Panc1 (cell line): Measurements from ENCODE around the gene HPDL. TPM values are rescaled to one million over a fixed set of nuclear protein-coding genes. Genes with fewer than 3 reads are reported as not detected.

Experiments
- ATAC-seq: fragments of 200-7000 bp; cut with Tn5 transposase; 2 replicates; pipeline ENCODE4 v1.9.1; 2020; ENCODE audit warnings: mild to moderate bottlenecking, moderate library complexity
- BruUV-seq: library from RNA; stranded (reverse); fragments of 400-500 nt; replicated peaks from 2 replicates; lab custom pipeline; 2021; lab: Mats Ljungman, UMichigan
- CTCF ChIA-PET: fragments of 300-600 bp; sonication (Branson Sonifier 250); formaldehyde crosslinking; loops from one replicate; lab custom pipeline; 2022; ENCODE audit warnings: antibody characterized with exemption; lab: Charles Lee
- POLR2A ChIA-PET: fragments of 300-600 bp; sonication (Branson Sonifier 250); formaldehyde crosslinking; loops from one replicate; lab custom pipeline; 2022; ENCODE audit warnings: antibody characterized with exemption; lab: Charles Lee
- DNase-seq: peaks from one replicate; pipeline ENCODE4 v3.0.0-alpha.2; 2010; ENCODE audit warnings: low read depth, low spot score
- H3K27ac ChIP-seq: 2 replicates; pipeline ENCODE4 v1.5.1; 2011; ENCODE audit warnings: mild to moderate bottlenecking, low read length, inconsistent platforms
- H3K27me3 ChIP-seq: fragments of 200-500 bp; sonication (Bioruptor generic); 2 replicates; pipeline ENCODE4 v1.6.0; 2014; ENCODE audit warnings: low read length, inconsistent platforms; ENCODE audit not compliant: control insufficient read depth, insufficient read depth
- H3K36me3 ChIP-seq: fragments of 200-500 bp; sonication (Bioruptor generic); 2 replicates; pipeline ENCODE4 v1.5.1; 2014; ENCODE audit warnings: inconsistent platforms, mild to moderate bottlenecking, low read length, moderate library complexity; ENCODE audit not compliant: control insufficient read depth, insufficient read depth
- H3K4me1 ChIP-seq: 2 replicates; pipeline ENCODE4 v1.5.1; 2011; ENCODE audit warnings: inconsistent platforms, mild to moderate bottlenecking, low read length, moderate library complexity; ENCODE audit not compliant: control insufficient read depth, insufficient read depth
- H3K4me3 ChIP-seq, 2 experiments: 2 replicates each; pipeline ENCODE4 v1.5.1; 2011 to 2012; ENCODE audit warnings: low read depth in 2 of 2, low read length in 2 of 2, mild to moderate bottlenecking in 2 of 2, inconsistent platforms in 1 of 2, moderate library complexity in 1 of 2
- H3K9me3 ChIP-seq: fragments of 200-500 bp; sonication (Bioruptor generic); 2 replicates; pipeline ENCODE4 v1.5.1; 2014; ENCODE audit warnings: low read depth, mild to moderate bottlenecking, inconsistent platforms, low read length, moderate library complexity; ENCODE audit not compliant: control insufficient read depth, insufficient read depth
- CTCF ChIP-seq: fragments of 450-650 bp; IDR thresholded peaks from 2 replicates; pipeline ENCODE4 v1.5.1; 2017; ENCODE audit warnings: mild to moderate bottlenecking
- POLR2AphosphoS5 ChIP-seq: IDR thresholded peaks from 2 replicates; pipeline ENCODE4 v1.6.1; 2012; ENCODE audit warnings: mild to moderate bottlenecking, low read depth, low read length, moderate library complexity
- REST ChIP-seq, 2 experiments: IDR thresholded peaks; 2 replicates each; pipeline ENCODE4 v1.6.1; 2011 to 2012; ENCODE audit warnings: low read depth in 2 of 2, control low read depth in 1 of 2, low read length in 1 of 2, mild to moderate bottlenecking in 1 of 2, moderate library complexity in 1 of 2; ENCODE audit not compliant: insufficient read depth in 1 of 2
- SIN3A ChIP-seq: IDR thresholded peaks from 2 replicates; pipeline ENCODE4 v1.6.1; 2012; ENCODE audit warnings: low read depth, mild to moderate bottlenecking, low read length, moderate library complexity, borderline replicate concordance; ENCODE audit not compliant: insufficient read depth
- TCF7L2 ChIP-seq: IDR thresholded peaks from 2 replicates; pipeline ENCODE4 v1.6.1; 2011; ENCODE audit warnings: mild to moderate bottlenecking, low read depth, low read length, inconsistent platforms
- in situ Hi-C: cut with HindIII; loops from 2 replicates; pipeline ENCODE4 v1.10.0; 2016; ENCODE audit warnings: low sequenced_read_pairs, low pct_unique_long_range_greater_than_20kb
- intact Hi-C: fragments of 100-400 bp; cut with micrococcal nuclease; formaldehyde crosslinking; loops from one replicate; pipeline ENCODE4 v1.10.0; 2022; ENCODE audit not compliant: unreplicated experiment
- total RNA-seq: library from RNA; stranded (reverse); gene quantifications from one replicate; pipeline ENCODE4 v1.2.1, GENCODE V29; 2021; ENCODE audit not compliant: unreplicated experiment

The HPDL gene
- total RNA-seq, 1 experiment from 2014 or later: 1.9 TPM

- Histone ChIP-seq H3K27me3 (no peaks in the 10 kb centered on the region), H3K36me3 (peaks cover 14% of the 10 kb centered on the region), H3K9me3 (no peaks in the 10 kb centered on the region), H3K4me1 (peaks cover 5% of the 10 kb centered on the region), H3K27ac (no peak overlapping the region), H3K4me3 (no peak overlapping the region)
- ChIA-PET POLR2A (no interaction called here), CTCF (interaction anchor here (0.5 kb wide), 1 partner anchor 43 kb away, joined by 3 read pairs; no protein-coding TSS in a partner anchor)
- in situ Hi-C loops (no loop called here), intact Hi-C loops (no loop called here)
- ATAC-seq (peak; percentile 12; the same call in 1 of the 2 replicates), DNase-seq (no peak)
- BruUV-seq: no TSS peak
- TF ChIP-seq POLR2AphosphoS5 (no peak), CTCF (no peak), REST (IDR thresholded peaks at IDR 0.05; ENCODE audit: insufficient read depth in 1 of 2, low read depth in 2 of 2, low read length in 1 of 2) (no peak), TCF7L2 (no peak), SIN3A (no peak)
These were observed 19.8 kb downstream of the HPDL start for GRCh38 chr1:45346473-45346872.

GRCh38 chr1:45348020-45348419 is 21.3 kb downstream of the HPDL start:
- no TSS peak for BruUV-seq
- TF ChIP-seq TCF7L2 (no peak), REST (IDR thresholded peaks at IDR 0.05; ENCODE audit: insufficient read depth in 1 of 2, low read depth in 2 of 2, low read length in 1 of 2) (no peak), POLR2AphosphoS5 (no peak), SIN3A (no peak), CTCF (no peak)
- ATAC-seq (peak; percentile 34), DNase-seq (no peak)
- H3K27me3 ChIP-seq: no peaks in the 10 kb centered on the region
- no peak overlapping the region for H3K27ac ChIP-seq
- H3K36me3 ChIP-seq: peaks cover 5% of the 10 kb centered on the region; the same call in 1 of the 2 replicates
- ChIA-PET POLR2A (interaction anchor here (1.0 to 2.0 kb wide), 3 partner anchors 8 to 17 kb away, joined by 3 to 7 read pairs (median 4); partner anchors contain the start of genes MUTYH and TOE1), CTCF (interaction anchor here (0.9 kb wide), 1 partner anchor 45 kb away, joined by 12 read pairs; no protein-coding TSS in a partner anchor)
- no peaks in the 10 kb centered on the region for H3K9me3 ChIP-seq
- H3K4me3 ChIP-seq: no peak overlapping the region
- in situ Hi-C loops: no loop called here
- intact Hi-C loops: no loop called here
- no peaks in the 10 kb centered on the region for H3K4me1 ChIP-seq
